ENCODE data around the gene PTPN1.

PTPN1 gene

GRCh38 chr20:50587291-50587961 lies 77.2 kb downstream of the PTPN1 start:
- in situ Hi-C loops (cut with MboI; ENCODE audit: low pct_unique_long_range_greater_than_20kb, low sequenced_read_pairs, unreplicated experiment) = no loop called here
- DNase-seq (ENCODE audit: low spot score) = no peak
- no peak for TF ChIP-seq CTCF (IDR thresholded peaks at IDR 0.05; ENCODE audit: extremely low read depth, insufficient read depth, missing control alignments)

GRCh38 chr20:50588034-50588736 lies 78.0 kb downstream of the PTPN1 start:
- DNase-seq (ENCODE audit: low spot score) = peak; percentile 84
- peak; percentile 91 for TF ChIP-seq CTCF (IDR thresholded peaks at IDR 0.05; ENCODE audit: extremely low read depth, insufficient read depth, missing control alignments)
- in situ Hi-C loops (cut with MboI; ENCODE audit: low pct_unique_long_range_greater_than_20kb, low sequenced_read_pairs, unreplicated experiment) = no loop called here

- TF ChIP-seq CTCF (IDR thresholded peaks at IDR 0.05; ENCODE audit: extremely low read depth, insufficient read depth, missing control alignments) = no peak
- in situ Hi-C loops (cut with MboI; ENCODE audit: low pct_unique_long_range_greater_than_20kb, low sequenced_read_pairs, unreplicated experiment) = no loop called here
- no peak for DNase-seq (ENCODE audit: low spot score)
These were observed 79.6 kb downstream of the PTPN1 start for GRCh38 chr20:50589548-50590347.

GRCh38 chr20:50590348-50590664 lies 80.1 kb downstream of the PTPN1 start:
- in situ Hi-C loops (cut with MboI; ENCODE audit: low pct_unique_long_range_greater_than_20kb, low sequenced_read_pairs, unreplicated experiment) = no loop called here

GRCh38 chr20:50591233-50591852 lies 81.2 kb downstream of the PTPN1 start:
- TF ChIP-seq CTCF (IDR thresholded peaks at IDR 0.05; ENCODE audit: extremely low read depth, insufficient read depth, missing control alignments) = no peak

More at GRCh38 chr20:50590348-50590664, 80.1 kb downstream of the PTPN1 start:
- no peak for TF ChIP-seq CTCF (IDR thresholded peaks at IDR 0.05; ENCODE audit: extremely low read depth, insufficient read depth, missing control alignments)
- no peak for DNase-seq (ENCODE audit: low spot score)

GRCh38 chr20:50592282-50593004 lies 82.3 kb downstream of the PTPN1 start:
- TF ChIP-seq CTCF (IDR thresholded peaks at IDR 0.05; ENCODE audit: extremely low read depth, insufficient read depth, missing control alignments) = no peak
- in situ Hi-C loops (cut with MboI; ENCODE audit: low pct_unique_long_range_greater_than_20kb, low sequenced_read_pairs, unreplicated experiment) = no loop called here
- DNase-seq (ENCODE audit: low spot score) = no peak

More at GRCh38 chr20:50591233-50591852, 81.2 kb downstream of the PTPN1 start:
- in situ Hi-C loops (cut with MboI; ENCODE audit: low pct_unique_long_range_greater_than_20kb, low sequenced_read_pairs, unreplicated experiment) = no loop called here
- DNase-seq (ENCODE audit: low spot score) = no peak
